BLaER1 (cell line): Measurements from ENCODE around the gene CACNA1C.

ENCODE experiments used
- H3K27ac ChIP-seq: shearing (Covaris generic); formaldehyde crosslinking; 2 replicates; pipeline ENCODE4 v1.8.1; 2022
- H3K27me3 ChIP-seq: shearing (Covaris generic); formaldehyde crosslinking; 2 replicates; pipeline ENCODE4 v1.8.1; 2022
- H3K36me3 ChIP-seq: shearing (Covaris generic); formaldehyde crosslinking; 2 replicates; pipeline ENCODE4 v1.8.1; 2022
- H3K4me1 ChIP-seq: shearing (Covaris generic); formaldehyde crosslinking; 2 replicates; pipeline ENCODE4 v1.8.1; 2022
- H3K4me2 ChIP-seq: shearing (Covaris generic); formaldehyde crosslinking; 2 replicates; pipeline ENCODE4 v1.8.1; 2022
- H3K4me3 ChIP-seq: shearing (Covaris generic); formaldehyde crosslinking; 2 replicates; pipeline ENCODE4 v1.8.1; 2022
- H3K9ac ChIP-seq: shearing (Covaris generic); formaldehyde crosslinking; 2 replicates; pipeline ENCODE4 v1.8.1; 2022
- H3K9me3 ChIP-seq: shearing (Covaris generic); formaldehyde crosslinking; 2 replicates; pipeline ENCODE4 v1.8.1; 2022
- H4K20me1 ChIP-seq: shearing (Covaris generic); formaldehyde crosslinking; 2 replicates; pipeline ENCODE4 v1.8.1; 2022
- Cebpa-rat ChIP-seq: shearing (Covaris generic); IDR thresholded peaks from 2 replicates; pipeline ENCODE4 v1.8.1; 2022

Gene CACNA1C

DNA sequence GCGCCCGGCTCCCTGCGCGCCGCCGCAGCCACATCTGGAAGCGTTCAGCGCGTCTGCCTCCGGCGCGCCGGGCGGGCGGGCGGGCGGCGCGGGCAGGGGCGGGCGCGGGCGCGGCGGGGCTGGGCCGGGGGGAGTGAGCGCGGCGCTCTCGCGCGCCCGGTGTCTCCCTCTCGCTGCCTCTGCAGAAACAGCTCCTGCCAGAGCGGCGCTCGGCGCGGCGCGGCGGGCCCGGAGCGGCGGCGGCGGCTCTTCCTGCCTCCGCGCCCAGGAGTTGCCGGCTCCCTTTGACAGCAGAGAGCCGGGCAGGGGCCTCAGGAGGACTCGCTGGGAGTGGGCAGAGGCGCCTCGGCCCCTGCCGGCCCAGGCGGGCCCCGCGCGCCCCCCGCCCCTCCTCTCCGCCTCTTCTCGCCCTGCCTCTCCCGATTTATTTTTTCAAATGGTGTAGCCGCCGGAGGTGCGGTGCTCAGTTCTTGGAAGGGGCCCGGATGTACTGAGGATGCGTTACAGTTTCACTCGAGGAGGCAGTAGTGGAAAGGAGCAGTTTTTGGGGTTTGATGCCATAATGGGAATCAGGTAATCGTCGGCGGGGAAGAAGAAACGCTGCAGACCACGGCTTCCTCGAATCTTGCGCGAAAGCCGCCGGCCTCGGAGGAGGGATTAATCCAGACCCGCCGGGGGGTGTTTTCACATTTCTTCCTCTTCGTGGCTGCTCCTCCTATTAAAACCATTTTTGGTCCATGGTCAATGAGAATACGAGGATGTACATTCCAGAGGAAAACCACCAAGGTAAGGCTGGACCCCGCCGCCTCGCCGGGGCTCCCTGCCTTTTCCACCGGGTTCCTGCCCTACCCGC lies at the start of gene CACNA1C:
Gene CACNA1C, plus strand, starts transcription at position 162 of the 853 bp plus-strand sequence. Its CDS starts 576 bp downstream, at position 738.
- H4K20me1 ChIP-seq, result peaks cover 29% of the 10 kb centered on the region
- H3K4me1 ChIP-seq, result peaks cover 11% of the 10 kb centered on the region
- no peak within 1 kb of the TSS for H3K27ac ChIP-seq
- TF ChIP-seq Cebpa-rat, result no peak
- H3K36me3 ChIP-seq, result no peaks in the 10 kb centered on the region
- H3K27me3 ChIP-seq, result peaks cover 77% of the 10 kb centered on the region
- peak within 1 kb of the TSS; percentile 74 for H3K4me3 ChIP-seq
- H3K9me3 ChIP-seq, result no peaks in the 10 kb centered on the region
- peak within 1 kb of the TSS; percentile 99 for H3K4me2 ChIP-seq
- H3K9ac ChIP-seq, result peak within 1 kb of the TSS; percentile 54

DNA sequence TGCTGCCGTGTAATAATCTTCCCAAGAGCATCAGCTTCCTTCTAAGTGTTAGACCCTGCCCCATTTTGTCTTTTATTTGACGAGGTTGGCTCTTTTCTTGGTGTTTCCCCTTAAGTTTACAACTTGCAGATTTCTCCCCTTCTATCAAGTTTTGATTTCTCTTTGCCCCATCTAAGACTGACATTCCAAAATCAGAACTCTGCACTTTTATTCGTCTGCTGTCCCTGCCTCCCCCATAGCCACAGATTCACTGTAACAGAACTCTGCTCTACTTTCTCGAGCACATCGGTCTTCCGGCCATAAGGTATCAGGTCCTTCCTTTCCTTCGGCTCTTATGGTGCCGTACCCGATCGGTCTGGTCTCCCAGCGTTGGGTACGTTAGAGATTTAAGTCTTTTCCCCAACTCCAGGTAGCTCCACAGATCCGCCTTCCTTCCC lies 49.1 kb upstream of the CACNA1C start:
- no peaks in the 10 kb centered on the region for H3K27me3 ChIP-seq
- H3K9me3 ChIP-seq, result no peaks in the 10 kb centered on the region
- H3K4me3 ChIP-seq, result peak overlapping the region; percentile 86
- peaks cover 24% of the 10 kb centered on the region for H3K4me1 ChIP-seq
- peak overlapping the region; percentile 85 for H3K27ac ChIP-seq
- no peaks in the 10 kb centered on the region for H3K36me3 ChIP-seq
- H3K9ac ChIP-seq, result peak overlapping the region; percentile 84
- TF ChIP-seq Cebpa-rat, result no peak
- H3K4me2 ChIP-seq, result peak overlapping the region; percentile 82
- H4K20me1 ChIP-seq, result peaks cover 4% of the 10 kb centered on the region; the same call in 1 of the 2 replicates

DNA sequence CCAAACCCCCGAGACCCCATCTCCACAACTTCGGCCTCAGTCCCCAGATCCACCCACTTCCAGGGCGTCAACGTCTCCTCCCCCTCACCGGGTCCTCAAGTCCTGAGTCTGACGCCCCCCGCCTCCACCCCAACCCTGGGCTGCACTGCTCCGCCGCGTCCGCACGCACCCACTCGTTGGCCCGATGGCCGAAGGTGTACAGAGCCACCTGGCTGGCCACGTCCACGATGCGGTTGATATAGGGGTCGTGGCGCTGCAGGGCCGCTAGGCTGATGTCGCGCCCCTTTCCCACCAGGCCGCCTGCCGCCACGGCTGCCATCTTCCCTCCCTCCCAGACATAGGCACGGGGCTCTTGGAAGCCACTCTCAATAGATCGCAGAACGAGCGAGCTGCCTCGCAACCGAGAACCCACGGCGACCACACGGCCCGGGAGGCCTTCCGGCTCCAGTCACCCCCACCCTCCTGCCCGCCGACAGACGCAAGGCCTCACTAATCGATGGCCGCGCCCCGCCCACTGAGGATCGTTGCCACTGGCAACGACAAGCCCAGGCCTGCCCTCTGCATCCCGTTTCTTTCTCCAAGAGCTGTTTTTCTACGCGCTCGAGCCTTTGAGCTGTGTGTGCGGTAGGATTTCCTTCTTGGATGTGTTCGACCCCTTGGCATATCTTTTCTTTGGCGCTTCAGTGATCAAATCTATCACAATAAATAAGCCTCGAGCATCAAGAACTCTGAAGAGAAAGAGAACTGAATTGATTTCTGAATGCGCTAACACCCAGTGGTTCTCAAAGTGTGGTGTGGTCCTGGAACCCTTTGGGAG lies 48.5 kb upstream of the CACNA1C start, which contains the start of gene DCP1B:
Gene DCP1B, minus strand, starts transcription at position 345 of the 817 bp plus-strand sequence. Its CDS starts 26 bp downstream, at position 319.
- Histone ChIP-seq H3K4me2 (peak within 1 kb of the TSS; percentile 82), H4K20me1 (no peaks in the 10 kb centered on the region; the same call in 1 of the 2 replicates), H3K9me3 (no peaks in the 10 kb centered on the region), H3K27me3 (no peaks in the 10 kb centered on the region), H3K27ac (peak within 1 kb of the TSS; percentile 85), H3K4me1 (peaks cover 24% of the 10 kb centered on the region), H3K36me3 (no peaks in the 10 kb centered on the region), H3K9ac (peak within 1 kb of the TSS; percentile 84), H3K4me3 (peak within 1 kb of the TSS; percentile 86)
- TF ChIP-seq Cebpa-rat, result no peak

DNA sequence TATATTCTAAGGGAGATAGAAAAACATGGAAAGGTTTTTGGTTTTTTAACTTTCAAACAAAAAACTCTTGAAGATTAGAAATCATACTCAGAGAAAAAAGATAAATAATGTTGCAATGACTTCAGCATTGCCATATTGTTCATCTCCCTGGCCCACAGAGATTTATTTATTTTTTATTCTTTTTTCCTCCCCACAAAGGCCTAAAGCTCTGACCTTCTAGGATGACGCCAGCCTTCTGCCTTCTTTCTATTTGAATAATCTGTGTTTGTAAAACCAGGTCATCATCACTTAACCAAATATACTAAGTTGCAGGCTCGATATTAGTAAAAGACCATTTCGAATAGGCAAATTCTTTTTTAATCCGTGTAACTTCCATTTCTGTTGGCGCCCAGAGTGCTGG lies 44.1 kb upstream of the CACNA1C start:
- H3K4me2 ChIP-seq, result no peak overlapping the region
- no peak overlapping the region for H3K27ac ChIP-seq
- no peaks in the 10 kb centered on the region for H4K20me1 ChIP-seq
- H3K4me3 ChIP-seq, result no peak overlapping the region
- H3K36me3 ChIP-seq, result no peaks in the 10 kb centered on the region
- no peaks in the 10 kb centered on the region for H3K9me3 ChIP-seq
- TF ChIP-seq Cebpa-rat, result no peak
- no peak overlapping the region for H3K9ac ChIP-seq
- peaks cover 7% of the 10 kb centered on the region for H3K4me1 ChIP-seq
- no peaks in the 10 kb centered on the region for H3K27me3 ChIP-seq

DNA sequence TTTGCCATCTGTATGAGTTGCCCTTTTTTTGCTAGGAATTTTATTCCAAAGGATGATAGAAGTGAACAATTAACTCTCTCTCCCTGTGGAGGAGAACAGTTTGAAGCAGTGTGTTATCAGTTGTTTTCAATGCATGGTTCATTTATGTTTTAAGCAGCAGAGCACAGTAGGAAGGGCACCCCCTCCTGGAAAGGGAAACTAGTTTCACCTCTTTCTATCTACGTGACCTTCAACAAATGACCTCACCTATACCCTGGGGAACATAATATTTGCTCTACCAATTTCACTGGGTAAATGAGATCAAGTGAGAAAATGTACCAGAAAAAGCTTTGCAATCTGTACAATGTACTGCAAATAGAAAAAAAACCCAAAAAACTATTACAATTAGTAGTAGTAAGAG lies 43.2 kb upstream of the CACNA1C start:
- H3K27ac ChIP-seq, result no peak overlapping the region
- no peaks in the 10 kb centered on the region for H3K27me3 ChIP-seq
- H3K4me2 ChIP-seq, result no peak overlapping the region
- peaks cover 5% of the 10 kb centered on the region for H3K4me1 ChIP-seq
- H3K4me3 ChIP-seq, result no peak overlapping the region
- no peak overlapping the region for H3K9ac ChIP-seq
- H3K9me3 ChIP-seq, result no peaks in the 10 kb centered on the region
- no peaks in the 10 kb centered on the region for H4K20me1 ChIP-seq
- H3K36me3 ChIP-seq, result no peaks in the 10 kb centered on the region
- TF ChIP-seq Cebpa-rat, result no peak

DNA sequence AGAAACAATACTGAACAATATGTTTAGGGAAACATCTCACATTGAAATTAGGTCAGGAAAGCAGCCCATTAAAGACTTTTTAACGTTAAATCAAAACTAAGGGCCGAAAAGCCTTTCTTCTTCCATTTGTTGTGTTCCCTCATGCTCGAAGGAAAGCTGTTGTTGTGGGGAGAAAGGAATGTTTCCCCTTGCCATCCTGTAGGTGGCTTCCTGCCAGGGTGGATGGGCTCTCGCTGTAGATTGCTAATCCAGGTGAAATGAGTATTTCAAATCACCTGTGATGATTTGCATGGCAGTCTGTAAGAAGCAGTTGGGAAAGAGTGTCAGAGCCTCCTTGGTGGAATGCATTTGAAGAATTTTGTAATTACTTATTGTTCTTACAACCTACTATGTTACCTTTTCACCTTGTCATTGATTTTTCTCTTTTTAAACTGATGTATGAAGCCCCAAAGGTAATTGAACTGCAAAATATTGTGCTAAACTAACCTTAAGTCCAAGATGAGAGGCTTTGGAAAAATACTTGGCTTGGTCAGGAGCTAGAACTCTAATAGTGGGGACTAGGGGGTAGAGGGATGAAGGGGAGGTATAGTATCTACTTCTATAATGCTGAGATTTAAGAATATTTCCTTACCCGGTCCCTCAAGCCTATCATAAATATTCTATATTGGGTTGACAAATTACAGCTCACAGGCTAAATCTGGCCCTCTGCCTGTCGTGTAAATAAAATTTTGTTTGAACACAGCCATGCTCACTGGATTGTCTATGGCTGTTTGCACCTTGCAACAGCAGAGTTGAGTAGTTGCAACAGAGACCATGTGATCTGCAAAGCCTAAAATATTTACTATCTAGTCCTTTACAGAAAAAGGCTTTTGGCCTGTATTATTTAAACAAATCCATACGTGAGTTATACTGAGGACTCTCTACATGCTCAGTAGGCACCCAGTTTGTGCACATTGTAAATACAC lies 40.9 kb upstream of the CACNA1C start:
- Histone ChIP-seq H3K4me1 (no peaks in the 10 kb centered on the region), H3K4me3 (no peak overlapping the region), H3K9me3 (no peaks in the 10 kb centered on the region), H3K36me3 (no peaks in the 10 kb centered on the region), H3K27me3 (no peaks in the 10 kb centered on the region), H3K4me2 (no peak overlapping the region), H3K27ac (no peak overlapping the region), H4K20me1 (no peaks in the 10 kb centered on the region), H3K9ac (no peak overlapping the region)
- no peak for TF ChIP-seq Cebpa-rat

DNA sequence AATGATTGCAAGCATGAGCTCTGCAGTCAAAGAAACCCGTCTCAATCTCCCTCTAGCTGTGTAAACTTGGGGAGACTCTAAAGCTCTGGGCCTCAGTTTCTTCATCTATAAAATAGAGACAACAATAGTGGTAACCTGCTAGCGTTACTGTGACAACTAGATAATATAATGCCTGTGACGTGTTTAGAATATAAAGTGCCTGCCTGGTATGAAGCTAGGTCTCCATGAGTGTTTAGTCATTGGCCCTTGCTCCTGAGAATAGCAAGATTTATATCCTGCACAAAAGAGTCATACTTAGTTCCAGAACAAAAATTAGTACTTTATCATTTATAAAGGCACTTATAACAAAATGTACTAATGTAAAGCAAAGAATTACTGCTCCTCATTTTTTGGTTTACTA lies 39.7 kb upstream of the CACNA1C start:
- H3K36me3 ChIP-seq, result no peaks in the 10 kb centered on the region
- no peaks in the 10 kb centered on the region for H4K20me1 ChIP-seq
- TF ChIP-seq Cebpa-rat, result no peak
- no peaks in the 10 kb centered on the region for H3K9me3 ChIP-seq
- H3K4me1 ChIP-seq, result no peaks in the 10 kb centered on the region
- H3K9ac ChIP-seq, result no peak overlapping the region
- H3K4me2 ChIP-seq, result no peak overlapping the region
- no peaks in the 10 kb centered on the region for H3K27me3 ChIP-seq
- no peak overlapping the region for H3K27ac ChIP-seq
- no peak overlapping the region for H3K4me3 ChIP-seq

DNA sequence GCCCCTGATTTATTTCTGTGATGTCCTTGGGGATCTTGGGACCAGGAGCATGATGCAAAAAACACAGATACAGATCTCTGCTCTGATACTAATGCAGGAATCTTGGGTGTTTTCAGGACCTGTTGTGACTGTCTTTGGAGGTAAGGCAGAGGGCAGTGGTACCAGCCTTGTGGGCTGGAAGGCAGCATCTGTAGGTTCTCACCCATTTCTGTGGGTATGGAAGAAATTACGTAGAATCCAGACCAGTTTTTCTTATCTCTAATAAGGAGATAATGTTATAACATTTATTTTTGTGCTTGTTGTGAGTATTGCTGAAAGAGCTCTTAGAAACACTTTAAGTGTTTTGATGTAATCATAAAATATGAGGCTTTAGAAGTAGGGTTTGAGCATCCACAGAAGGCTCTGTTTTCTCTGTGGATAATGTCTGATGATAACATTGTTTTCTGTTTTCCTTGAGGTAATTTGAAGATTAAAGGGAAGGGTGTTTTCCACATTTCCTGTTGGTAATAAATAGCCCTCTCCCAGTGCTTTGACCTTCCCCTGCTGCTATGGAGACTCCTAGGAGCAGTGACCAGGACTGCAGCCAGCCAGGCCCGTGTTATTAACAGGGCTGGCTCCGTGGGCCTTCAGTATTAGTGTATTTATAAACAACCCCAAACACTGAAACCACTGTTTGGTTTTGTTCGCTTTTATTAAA lies 39.1 kb upstream of the CACNA1C start:
- no peak for TF ChIP-seq Cebpa-rat
- no peaks in the 10 kb centered on the region for H3K36me3 ChIP-seq
- H3K27me3 ChIP-seq, result no peaks in the 10 kb centered on the region
- H3K9ac ChIP-seq, result no peak overlapping the region
- H4K20me1 ChIP-seq, result no peaks in the 10 kb centered on the region
- H3K4me3 ChIP-seq, result no peak overlapping the region
- no peak overlapping the region for H3K4me2 ChIP-seq
- H3K27ac ChIP-seq, result no peak overlapping the region
- no peaks in the 10 kb centered on the region for H3K4me1 ChIP-seq
- H3K9me3 ChIP-seq, result no peaks in the 10 kb centered on the region
